SK-N-SH (cell line): ENCODE results near the gene GHDC. TPM values are rescaled to one million over a fixed set of nuclear protein-coding genes. Genes with fewer than 3 reads are reported as not detected.

Source experiments
- CTCF ChIA-PET: fragments of 300-600, 350-600 bp; formaldehyde crosslinking; extraction: SDS; loops from one replicate; lab custom pipeline; 2021; lab: Yijun Ruan, JAX
- POLR2A ChIA-PET: fragments of 350-600 bp; sonication (Branson Sonifier 250); formaldehyde crosslinking; extraction: SDS; loops from one replicate; lab custom pipeline; 2020; ENCODE audit warnings: antibody characterized with exemption, inconsistent platforms; lab: Yijun Ruan, JAX
- DNase-seq: peaks from one replicate; pipeline ENCODE4 v3.0.0; 2012
- H2AFZ ChIP-seq: fragments of 200-600 bp; sonication (generic); 2 replicates; pipeline ENCODE4 v1.8.1; 2016; ENCODE audit warnings: antibody characterized with exemption, mild to moderate bottlenecking, low read depth
- H3F3A ChIP-seq: fragments of 200-600 bp; sonication (generic); replicated peaks from 2 replicates; pipeline ENCODE3; 2016; ENCODE audit warnings: antibody characterized with exemption, mild to moderate bottlenecking; ENCODE audit not compliant: insufficient read depth
- H3K27ac ChIP-seq, 2 experiments: fragments of 200-500 bp in 1 of 2; fragments of 200-600 bp in 1 of 2; sonication (Bioruptor generic) in 1 of 2; sonication (generic), shearing (Covaris generic) in 1 of 2; 2 replicates each; pipeline versions ENCODE4 v1.5.1 to v1.6.1; 2014 to 2016; ENCODE audit warnings: low read depth in 2 of 2, inconsistent platforms in 1 of 2, low read length in 1 of 2, mild to moderate bottlenecking in 1 of 2, mixed read lengths in 1 of 2
- H3K27me3 ChIP-seq: fragments of 200-600 bp; sonication (generic), shearing (Covaris generic); 2 replicates; pipeline ENCODE4 v1.6.1; 2016; ENCODE audit warnings: mixed run types; ENCODE audit not compliant: insufficient read depth
- H3K36me3 ChIP-seq, 2 experiments: fragments of 200-500 bp in 1 of 2; fragments of 200-600 bp in 1 of 2; sonication (Bioruptor generic) in 1 of 2; sonication (generic) in 1 of 2; replicated peaks in 1 of 2; 2 replicates each; pipeline versions ENCODE3 to v1.5.1; 2014 to 2016; ENCODE audit warnings: low read length in 1 of 2, mild to moderate bottlenecking in 1 of 2; ENCODE audit not compliant: insufficient read depth in 2 of 2, control insufficient read depth in 1 of 2
- H3K4me1 ChIP-seq, 2 experiments: fragments of 200-500 bp in 1 of 2; fragments of 200-600 bp in 1 of 2; sonication (Bioruptor generic) in 1 of 2; sonication (generic), shearing (Covaris generic) in 1 of 2; 2 replicates each; pipeline versions ENCODE4 v1.5.1 to v1.6.1; 2014 to 2016; ENCODE audit warnings: low read depth in 1 of 2, low read length in 1 of 2, mixed run types in 1 of 2; ENCODE audit not compliant: insufficient read depth in 2 of 2, control insufficient read depth in 1 of 2
- H3K4me2 ChIP-seq: fragments of 200-600 bp; sonication (generic), shearing (Covaris generic); 2 replicates; pipeline ENCODE4 v1.6.1; 2017; ENCODE audit warnings: mixed run types
- H3K4me3 ChIP-seq, 2 experiments: fragments of 200-500 bp in 1 of 2; fragments of 200-600 bp in 1 of 2; sonication (Bioruptor generic) in 1 of 2; sonication (generic), shearing (Covaris generic) in 1 of 2; 2 replicates each; pipeline versions ENCODE4 v1.5.1 to v1.8.1; 2014 to 2016; ENCODE audit warnings: low read depth in 2 of 2, inconsistent platforms in 1 of 2, low read length in 1 of 2, mild to moderate bottlenecking in 1 of 2, mixed read lengths in 1 of 2, moderate library complexity in 1 of 2
- H3K79me2 ChIP-seq: fragments of 200-600 bp; sonication (generic); 2 replicates; pipeline ENCODE4 v1.8.1; 2017; ENCODE audit warnings: mild to moderate bottlenecking; ENCODE audit not compliant: insufficient read depth
- H3K9ac ChIP-seq: fragments of 200-600 bp; sonication (generic); 2 replicates; pipeline ENCODE4 v1.6.1; 2017; ENCODE audit warnings: mixed run types
- H3K9me2 ChIP-seq: fragments of 200-600 bp; sonication (generic); 2 replicates; pipeline ENCODE4 v1.6.1; 2017; ENCODE audit warnings: mixed run types
- H3K9me3 ChIP-seq: fragments of 200-600 bp; sonication (generic); 2 replicates; pipeline ENCODE4 v1.6.1; 2017; ENCODE audit warnings: mixed run types, mild to moderate bottlenecking, moderate library complexity
- H4K20me1 ChIP-seq: fragments of 200-600 bp; sonication (generic); 2 replicates; pipeline ENCODE4 v1.6.1; 2017; ENCODE audit warnings: mild to moderate bottlenecking, mixed run types; ENCODE audit not compliant: insufficient read depth
- FOSL2 ChIP-seq: IDR thresholded peaks from 2 replicates; pipeline ENCODE4 v1.4.0; 2012; ENCODE audit warnings: low read depth, mild to moderate bottlenecking, moderate library complexity, borderline replicate concordance
- FOXJ3 ChIP-seq: sonication (generic); formaldehyde crosslinking; IDR thresholded peaks from 2 replicates; pipeline ENCODE4 v1.5.1; 2020; ENCODE audit warnings: mild to moderate bottlenecking, missing genetic modification reagents
- FOXM1 ChIP-seq: IDR thresholded peaks from 2 replicates; pipeline ENCODE4 v1.4.0; 2012; ENCODE audit warnings: low read depth, mild to moderate bottlenecking
- GATA2 ChIP-seq: sonication (generic); formaldehyde crosslinking; IDR thresholded peaks from 2 replicates; pipeline ENCODE4 v1.5.0; 2020; ENCODE audit warnings: mild to moderate bottlenecking, missing genetic modification reagents
- MXI1 ChIP-seq: IDR thresholded peaks from 2 replicates; pipeline ENCODE4 v1.6.1; 2012; ENCODE audit warnings: mild to moderate bottlenecking, low read depth, low read length, improper control_type of control experiment
- NFIC ChIP-seq: IDR thresholded peaks from 2 replicates; pipeline ENCODE4 v1.4.0; 2012; ENCODE audit warnings: borderline replicate concordance
- NRF1 ChIP-seq: IDR thresholded peaks from 2 replicates; pipeline ENCODE4 v1.6.1; 2012; ENCODE audit warnings: low read depth, mild to moderate bottlenecking, low read length
- POLR2AphosphoS5 ChIP-seq: IDR thresholded peaks from 2 replicates; pipeline ENCODE4 v1.6.1; 2012; ENCODE audit warnings: low read depth, low read length
- RAD21 ChIP-seq: IDR thresholded peaks from 2 replicates; pipeline ENCODE4 v1.6.1; 2012; ENCODE audit warnings: mild to moderate bottlenecking, low read length
- RFX5 ChIP-seq: IDR thresholded peaks from 2 replicates; pipeline ENCODE4 v1.6.1; 2012; ENCODE audit warnings: mild to moderate bottlenecking, improper control_type of control experiment, low read length
- SIN3A ChIP-seq: IDR thresholded peaks from 2 replicates; pipeline ENCODE4 v1.6.1; 2012; ENCODE audit warnings: low read depth, mild to moderate bottlenecking, low read length, moderate library complexity, borderline replicate concordance
- TAF1 ChIP-seq: IDR thresholded peaks from 2 replicates; pipeline ENCODE4 v1.6.1; 2012; ENCODE audit warnings: low read depth, mild to moderate bottlenecking, low read length, moderate library complexity, borderline replicate concordance
- TCF12 ChIP-seq: IDR thresholded peaks from 2 replicates; pipeline ENCODE4 v1.4.0; 2012
- YY1 ChIP-seq: IDR thresholded peaks from 2 replicates; pipeline ENCODE4 v1.4.0; 2012; ENCODE audit warnings: low read depth, mild to moderate bottlenecking
- WGBS: methylation state at CpG from one replicate; pipeline ENCODE4 v1.1.6; 2017; ENCODE audit warnings: low lambda C conversion rate; 5-methylcytosine and 5-hydroxymethylcytosine counted together
- polyA plus RNA-seq, 3 experiments: library from polyadenylated mRNA; depleted of rRNA; stranded (reverse); fragments of >200 nt; gene quantifications; 2 replicates each; pipeline ENCODE4 v1.2.3, GENCODE V29; 2012
- TF ChIP-seq, protein P1 (sequence below): fragments of 150-350 bp; IDR thresholded peaks from 2 replicates; pipeline ENCODE4 v1.6.1; 2017; ENCODE audit warnings: antibody characterized with exemption, low read length, low read depth, borderline replicate concordance
- TF ChIP-seq, protein P2 (sequence below): IDR thresholded peaks from 2 replicates; pipeline ENCODE4 v1.4.0; 2012; ENCODE audit warnings: low read depth
- TF ChIP-seq, protein P3 (sequence below): fragments of 200-600 bp; sonication (generic); IDR thresholded peaks from 2 replicates; pipeline ENCODE4 v1.6.1; 2017; ENCODE audit warnings: antibody characterized with exemption, mild to moderate bottlenecking, moderate library complexity

GHDC gene
- polyA plus RNA-seq, 1 of the 3 experiments (the other 2 are of a cell fraction), result 15.8 TPM

DNA sequence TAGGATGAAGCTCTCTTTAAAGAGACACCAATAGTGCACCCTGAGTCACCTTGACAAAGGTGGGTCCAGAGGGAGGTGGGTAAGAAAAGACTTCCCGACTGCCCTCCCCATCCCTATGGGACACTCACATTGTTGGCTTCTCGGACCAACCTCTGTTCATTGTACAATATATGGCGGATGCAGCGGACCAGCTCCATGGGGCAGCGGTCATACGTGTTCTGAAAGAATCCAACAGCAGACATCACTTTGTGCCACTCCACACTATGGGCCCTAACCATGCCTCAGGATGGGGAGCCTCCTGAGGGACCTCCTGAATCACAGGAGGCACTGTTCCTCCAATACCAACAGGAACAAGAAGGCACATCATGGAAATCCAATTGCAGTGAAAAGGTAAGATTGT is 30.4 kb upstream of the GHDC start:
- Histone ChIP-seq H3F3A (peaks cover 16% of the 10 kb centered on the region), H3K4me1 (no peaks in the 10 kb centered on the region), H2AFZ (no peak overlapping the region), H3K4me3 (no peak overlapping the region), H3K9me2 (no peaks in the 10 kb centered on the region), H3K79me2 (no peaks in the 10 kb centered on the region), H3K27ac (no peak overlapping the region)
- POLR2A ChIA-PET, result interaction anchor here (0.6 kb wide), 1 partner anchor 331 kb away, joined by 3 read pairs; no protein-coding TSS in a partner anchor
- DNase-seq, result no peak
- WGBS, result 94% methylated on average over 6 of the region's 6 CpGs
- TF ChIP-seq YY1, result no peak
- no peak for TF ChIP-seq NRF1
- no peak for TF ChIP-seq TAF1
- no peak for TF ChIP-seq TCF12
- TF ChIP-seq, protein P1, sequence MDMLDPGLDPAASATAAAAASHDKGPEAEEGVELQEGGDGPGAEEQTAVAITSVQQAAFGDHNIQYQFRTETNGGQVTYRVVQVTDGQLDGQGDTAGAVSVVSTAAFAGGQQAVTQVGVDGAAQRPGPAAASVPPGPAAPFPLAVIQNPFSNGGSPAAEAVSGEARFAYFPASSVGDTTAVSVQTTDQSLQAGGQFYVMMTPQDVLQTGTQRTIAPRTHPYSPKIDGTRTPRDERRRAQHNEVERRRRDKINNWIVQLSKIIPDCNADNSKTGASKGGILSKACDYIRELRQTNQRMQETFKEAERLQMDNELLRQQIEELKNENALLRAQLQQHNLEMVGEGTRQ, result no peak
- TF ChIP-seq GATA2 (CRISPR knock-in tag), result no peak
- no peak for TF ChIP-seq FOSL2
- TF ChIP-seq, protein P2, sequence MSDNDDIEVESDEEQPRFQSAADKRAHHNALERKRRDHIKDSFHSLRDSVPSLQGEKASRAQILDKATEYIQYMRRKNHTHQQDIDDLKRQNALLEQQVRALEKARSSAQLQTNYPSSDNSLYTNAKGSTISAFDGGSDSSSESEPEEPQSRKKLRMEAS, result no peak
- TF ChIP-seq SIN3A, result no peak
- TF ChIP-seq FOXM1, result no peak
- no peak for TF ChIP-seq POLR2AphosphoS5
- no peak for TF ChIP-seq FOXJ3 (CRISPR knock-in tag)
- TF ChIP-seq NFIC, result no peak
- TF ChIP-seq RFX5, result no peak
- TF ChIP-seq, protein P3, sequence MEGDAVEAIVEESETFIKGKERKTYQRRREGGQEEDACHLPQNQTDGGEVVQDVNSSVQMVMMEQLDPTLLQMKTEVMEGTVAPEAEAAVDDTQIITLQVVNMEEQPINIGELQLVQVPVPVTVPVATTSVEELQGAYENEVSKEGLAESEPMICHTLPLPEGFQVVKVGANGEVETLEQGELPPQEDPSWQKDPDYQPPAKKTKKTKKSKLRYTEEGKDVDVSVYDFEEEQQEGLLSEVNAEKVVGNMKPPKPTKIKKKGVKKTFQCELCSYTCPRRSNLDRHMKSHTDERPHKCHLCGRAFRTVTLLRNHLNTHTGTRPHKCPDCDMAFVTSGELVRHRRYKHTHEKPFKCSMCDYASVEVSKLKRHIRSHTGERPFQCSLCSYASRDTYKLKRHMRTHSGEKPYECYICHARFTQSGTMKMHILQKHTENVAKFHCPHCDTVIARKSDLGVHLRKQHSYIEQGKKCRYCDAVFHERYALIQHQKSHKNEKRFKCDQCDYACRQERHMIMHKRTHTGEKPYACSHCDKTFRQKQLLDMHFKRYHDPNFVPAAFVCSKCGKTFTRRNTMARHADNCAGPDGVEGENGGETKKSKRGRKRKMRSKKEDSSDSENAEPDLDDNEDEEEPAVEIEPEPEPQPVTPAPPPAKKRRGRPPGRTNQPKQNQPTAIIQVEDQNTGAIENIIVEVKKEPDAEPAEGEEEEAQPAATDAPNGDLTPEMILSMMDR, result no peak
- TF ChIP-seq RAD21, result no peak
- TF ChIP-seq MXI1, result no peak
- TF ChIP-seq, all 33 proteins: peak for 0
- H3K36me3 ChIP-seq, result peaks cover 3 to 24% of the 10 kb centered on the region in 2 experiments
- no peak overlapping the region for H3K4me2 ChIP-seq
- no peaks in the 10 kb centered on the region for H3K9me3 ChIP-seq
- no peak overlapping the region for H3K9ac ChIP-seq
- H4K20me1 ChIP-seq, result no peaks in the 10 kb centered on the region
- CTCF ChIA-PET, result interaction anchor here (0.5 kb wide), 1 partner anchor 701 kb away, joined by 3 read pairs; no protein-coding TSS in a partner anchor
- H3K27me3 ChIP-seq, result no peaks in the 10 kb centered on the region
